Amygdala (tissue), 56 donors: ENCODE measurements around the gene ITGA1.
"Not testable (repeated sequence)": the region's sequence is repeated elsewhere in the genome, so short reads cannot be mapped to it uniquely, and the experiment has no call there.

Experiments
- DNase-seq, 56 donors: peaks; one replicate each; lab custom pipeline; 2025; lab: John Stamatoyannopoulos, UW

ITGA1 gene

GRCh38 chr5:52856564-52856963 lies 68.8 kb downstream of the ITGA1 start:
- no peak for DNase-seq

GRCh38 chr5:52859628-52860027 lies 71.9 kb downstream of the ITGA1 start:
- DNase-seq, result no peak

GRCh38 chr5:52861368-52861767 lies 73.7 kb downstream of the ITGA1 start:
- no peak for DNase-seq

GRCh38 chr5:52863715-52864290 lies 76.1 kb downstream of the ITGA1 start:
- no peak for DNase-seq

- peak in 2 of 56 donors; percentile 0 to 3 for DNase-seq
Observed at GRCh38 chr5:52864371-52864770, 76.7 kb downstream of the ITGA1 start.

GRCh38 chr5:52864884-52865283 lies 77.2 kb downstream of the ITGA1 start:
- DNase-seq, result no peak

- DNase-seq, result not testable (repeated sequence)
Observed at GRCh38 chr5:52865991-52866390, 78.3 kb downstream of the ITGA1 start.

- DNase-seq, result no peak
Observed at GRCh38 chr5:52867809-52868208, 80.1 kb downstream of the ITGA1 start.

- DNase-seq, result no peak
Observed at GRCh38 chr5:52868417-52868816, 80.7 kb downstream of the ITGA1 start.

GRCh38 chr5:52869391-52869790 lies 81.7 kb downstream of the ITGA1 start:
- no peak for DNase-seq

- no peak for DNase-seq
Observed at GRCh38 chr5:52870448-52870847, 82.7 kb downstream of the ITGA1 start.

- no peak for DNase-seq
Observed at GRCh38 chr5:52875827-52876226, 88.1 kb downstream of the ITGA1 start.

- DNase-seq, result no peak
Observed at GRCh38 chr5:52876456-52876855, 88.7 kb downstream of the ITGA1 start.

GRCh38 chr5:52878656-52879055 lies 90.9 kb downstream of the ITGA1 start:
- DNase-seq, result no peak

GRCh38 chr5:52880541-52880940 lies 92.8 kb downstream of the ITGA1 start:
- DNase-seq, result no peak

GRCh38 chr5:52881468-52881867 lies 93.8 kb downstream of the ITGA1 start:
- DNase-seq, result no peak

GRCh38 chr5:52883110-52883509 lies 95.4 kb downstream of the ITGA1 start:
- DNase-seq, result no peak

GRCh38 chr5:52884453-52884852 lies 96.7 kb downstream of the ITGA1 start:
- DNase-seq, result no peak

- no peak for DNase-seq
Observed at GRCh38 chr5:52885614-52886013, 97.9 kb downstream of the ITGA1 start.

GRCh38 chr5:52886206-52886605 lies 98.5 kb downstream of the ITGA1 start:
- no peak for DNase-seq

GRCh38 chr5:52887066-52887465 lies 99.3 kb downstream of the ITGA1 start:
- DNase-seq, result no peak

GRCh38 chr5:52888363-52888762 lies 100.6 kb downstream of the ITGA1 start:
- no peak for DNase-seq

GRCh38 chr5:52892242-52892878 lies 104.6 kb downstream of the ITGA1 start:
- no peak for DNase-seq
